Suppressor macrophage treated with lipopolysaccharide for 1 hour (primary cell): ENCODE measurements around the gene C1QTNF8.

Experiments used
- DNase-seq, 3 donors: peaks; one replicate each; pipeline ENCODE4 v3.0.0-alpha.2; 2020 to 2022

Gene C1QTNF8

GRCh38 chr16:1055557-1055924 is 40.5 kb downstream of the C1QTNF8 start:
- DNase-seq: no peak

- peak; percentile 50 to 80 (median 57) for DNase-seq
These were observed 41.1 kb downstream of the C1QTNF8 start for GRCh38 chr16:1054660-1055556.

DNA sequence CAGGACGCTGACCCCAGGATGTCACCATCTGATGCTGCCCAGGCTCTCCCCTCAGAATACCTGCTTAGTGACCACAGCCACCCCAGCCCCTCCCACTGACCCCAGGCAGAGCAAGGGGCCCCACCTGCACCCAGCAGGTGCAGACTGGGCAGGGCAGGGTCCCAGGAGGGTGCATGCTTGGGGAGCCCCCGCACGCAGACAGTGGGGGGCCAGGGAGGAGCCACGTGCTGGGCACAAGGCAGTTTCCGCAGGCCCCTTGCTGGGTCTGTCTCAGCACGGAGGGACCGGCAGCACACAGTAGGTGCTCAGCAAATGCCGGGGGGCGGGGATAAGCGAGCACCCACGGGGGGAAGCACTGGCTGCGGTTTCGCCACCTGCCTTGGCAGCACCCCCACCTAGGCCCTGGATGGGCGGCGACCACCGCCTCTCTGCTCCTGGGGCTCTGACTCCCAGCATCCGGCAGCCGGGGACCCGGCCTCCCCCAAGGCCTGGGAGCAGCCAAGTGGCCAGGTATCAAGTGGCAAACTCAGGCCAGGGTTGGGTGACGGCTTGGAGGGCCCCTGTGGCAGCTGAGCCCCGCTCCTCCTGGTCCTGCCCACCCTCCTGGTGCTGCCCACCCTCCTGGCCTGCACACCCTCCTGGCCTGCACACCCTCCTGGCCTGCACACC is 42.2 kb downstream of the C1QTNF8 start:
- no peak for DNase-seq

GRCh38 chr16:1053121-1053521 is 42.9 kb downstream of the C1QTNF8 start:
- DNase-seq: no peak

DNA sequence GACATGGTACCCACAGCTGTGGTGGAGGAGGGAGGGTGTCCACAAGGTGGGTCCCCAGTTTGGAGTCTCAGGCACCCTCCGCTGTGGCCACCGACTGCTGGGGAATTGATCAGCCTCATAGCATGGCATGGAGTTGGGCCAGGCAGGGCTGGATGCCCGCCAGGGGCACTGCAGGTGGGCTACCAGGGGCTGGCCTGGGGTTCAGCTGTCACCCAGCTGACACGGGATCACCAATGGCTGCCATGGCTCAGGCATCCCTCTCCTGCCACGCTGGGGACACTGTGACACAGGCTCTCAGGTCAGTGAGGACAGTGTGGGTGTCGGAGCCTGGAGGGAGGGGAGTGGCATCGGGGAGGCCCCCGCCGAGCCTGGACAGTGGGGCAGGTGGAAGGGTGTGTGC is 43.3 kb downstream of the C1QTNF8 start:
- DNase-seq: no peak

GRCh38 chr16:1051446-1051845 is 44.6 kb downstream of the C1QTNF8 start:
- no peak for DNase-seq

DNA sequence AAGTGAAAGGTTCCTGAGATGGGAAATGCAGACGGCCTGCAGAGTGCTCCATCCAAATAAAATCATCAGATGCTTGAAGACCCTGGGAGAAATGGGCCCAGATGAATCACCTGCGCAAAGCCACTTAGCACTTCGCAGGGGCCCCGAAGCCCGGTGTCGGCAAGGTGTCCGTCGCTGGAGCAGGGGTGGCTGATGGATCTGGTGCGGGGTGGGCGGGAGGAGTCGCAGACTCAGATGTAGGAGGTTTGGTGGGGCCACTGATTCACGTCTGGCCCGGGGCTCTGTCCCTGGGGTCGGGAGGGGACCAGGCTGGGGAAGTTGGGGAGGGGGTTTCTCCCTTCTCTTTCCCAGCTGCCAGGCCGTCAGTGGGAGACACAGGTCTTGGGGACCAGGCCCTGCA is 45.1 kb downstream of the C1QTNF8 start:
- DNase-seq: no peak

DNA sequence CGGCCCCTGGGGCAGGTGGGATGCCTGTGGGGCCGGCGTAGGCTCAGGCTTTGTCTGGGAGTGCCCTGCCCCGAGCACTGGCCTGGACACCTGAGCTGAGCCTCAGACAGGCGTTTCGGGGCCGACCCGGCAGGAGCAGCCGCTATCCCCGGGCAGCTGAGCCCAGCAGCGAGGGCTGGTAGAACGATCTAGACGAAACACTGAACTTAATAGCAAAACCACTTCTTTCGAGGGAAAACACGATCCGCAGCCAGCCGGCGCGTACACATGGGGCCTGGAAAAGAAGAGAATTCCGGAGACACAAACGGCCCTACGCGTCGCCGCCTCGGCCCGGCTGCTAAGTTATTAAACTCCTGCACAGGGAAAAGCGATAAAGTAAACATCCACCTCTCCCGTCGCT is 45.5 kb downstream of the C1QTNF8 start:
- DNase-seq: no peak

- no peak for DNase-seq
These were observed 46.1 kb downstream of the C1QTNF8 start for GRCh38 chr16:1049976-1050247.

DNA sequence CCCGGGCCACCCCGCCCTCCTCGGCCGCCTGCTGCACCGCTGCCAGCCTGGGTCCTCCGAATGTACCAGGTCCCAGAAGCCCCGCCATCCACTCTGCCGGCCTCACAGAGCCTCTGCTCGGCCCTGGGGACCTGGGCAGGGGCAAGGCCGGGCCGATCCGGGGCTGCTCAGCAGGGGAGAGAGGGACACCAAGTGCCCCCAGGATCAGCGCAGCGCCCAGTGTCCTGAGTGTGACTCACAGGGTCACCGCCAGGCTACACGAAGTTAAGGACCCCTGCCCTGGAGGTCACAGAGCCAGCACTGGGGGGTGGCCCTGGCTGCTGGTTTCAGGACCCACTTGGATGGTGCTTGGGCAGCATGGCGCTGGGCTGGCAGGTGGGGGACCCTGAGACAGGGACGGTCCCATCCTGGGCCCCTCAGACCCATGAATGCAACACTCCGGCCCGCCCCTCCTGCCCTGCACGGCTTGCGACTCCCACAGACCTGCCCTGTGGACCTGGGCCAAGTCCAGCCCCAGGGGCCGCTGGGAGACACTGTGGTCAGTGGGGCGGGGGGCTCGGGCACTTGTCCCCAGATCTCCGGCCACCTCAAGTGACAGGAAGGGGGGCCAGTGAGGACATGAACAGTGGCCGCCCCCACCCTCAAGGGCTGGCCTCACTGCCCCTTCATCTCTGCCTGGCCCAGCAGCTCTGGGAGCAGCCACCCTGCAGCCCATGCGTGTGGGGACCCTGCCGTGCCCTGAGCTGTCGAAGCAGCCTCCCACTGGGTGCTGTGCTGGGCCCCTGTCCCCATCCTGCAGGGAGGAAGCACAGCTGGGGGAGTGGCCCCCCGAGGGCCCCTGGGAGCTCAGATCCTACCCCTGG is 46.7 kb downstream of the C1QTNF8 start:
- no peak for DNase-seq

DNA sequence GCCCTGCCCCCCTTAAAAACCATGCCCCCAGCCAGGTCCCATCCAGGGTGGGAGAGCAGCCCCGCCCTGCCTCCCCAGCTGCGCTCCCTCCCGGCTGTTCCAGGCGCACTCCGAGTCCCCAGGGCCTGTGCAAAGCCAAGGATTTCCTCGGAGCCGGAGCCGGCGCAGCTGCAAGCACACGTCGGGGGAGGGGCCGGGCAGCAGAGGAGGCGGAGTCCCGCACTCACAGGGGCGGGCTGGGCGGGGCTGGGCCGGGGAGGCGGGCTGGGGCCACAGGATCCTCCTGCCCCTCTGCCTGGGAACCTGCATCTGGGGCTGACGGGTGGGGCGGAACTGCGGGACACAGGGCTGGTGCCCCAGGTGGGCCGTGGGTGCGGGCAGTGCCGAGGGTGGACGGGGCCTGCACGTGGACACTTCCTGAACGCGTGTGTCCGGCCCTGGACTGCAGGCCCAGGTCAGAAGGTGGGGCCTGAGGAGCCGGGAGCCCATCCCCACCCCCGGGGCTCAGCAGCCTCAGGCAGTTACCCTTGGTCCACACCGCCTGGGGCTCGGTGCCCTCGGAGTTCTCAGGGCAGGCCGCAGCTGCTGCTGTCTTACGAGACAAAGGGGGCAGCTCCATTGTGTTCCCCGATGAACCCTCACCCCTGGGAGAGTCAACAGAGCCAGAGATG is 47.5 kb downstream of the C1QTNF8 start:
- peak in 2 of 3 donors; percentile 12 to 29 for DNase-seq

DNA sequence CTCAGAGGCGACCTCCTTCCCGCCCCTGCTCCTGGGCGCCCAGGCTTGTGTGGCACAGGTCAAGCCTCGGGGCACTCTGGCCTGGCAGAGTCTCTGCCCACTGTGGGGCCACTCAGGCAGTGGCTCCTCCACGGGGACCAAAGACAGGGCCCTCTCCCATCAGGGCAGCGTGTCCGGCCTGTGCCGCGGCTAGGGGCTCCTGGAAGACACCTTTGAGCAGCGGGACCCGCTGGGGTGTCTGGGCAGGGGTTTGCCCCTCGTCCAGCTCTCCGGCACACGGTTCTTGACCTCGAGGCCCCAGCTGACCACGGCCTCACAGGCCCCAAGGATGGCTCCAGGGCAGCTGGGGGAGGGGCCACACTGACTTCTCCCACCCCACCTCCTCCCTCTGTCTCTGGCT is 48.2 kb downstream of the C1QTNF8 start:
- DNase-seq: no peak

DNA sequence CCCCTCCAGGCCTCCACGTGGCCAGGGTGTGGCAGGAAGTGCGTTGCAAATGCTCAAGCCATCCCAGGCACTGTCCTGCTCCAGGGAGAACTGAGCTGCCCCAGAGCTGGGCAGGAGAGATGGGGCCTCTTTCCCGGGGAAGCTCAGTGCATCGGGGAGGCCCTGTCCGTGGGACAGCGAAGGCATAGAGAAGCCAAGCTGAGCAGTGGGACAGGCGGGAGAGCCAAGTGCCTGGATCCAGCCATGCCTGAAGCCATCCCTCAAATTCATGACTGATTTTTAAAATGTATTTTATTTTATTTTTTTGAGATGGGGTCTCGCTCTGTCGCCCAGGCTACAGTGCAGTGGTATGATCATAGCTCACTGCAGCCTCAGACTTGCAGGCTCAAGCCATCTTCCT is 48.9 kb downstream of the C1QTNF8 start:
- no peak for DNase-seq

- DNase-seq: no peak
These were observed 49.8 kb downstream of the C1QTNF8 start for GRCh38 chr16:1045993-1046911.

DNA sequence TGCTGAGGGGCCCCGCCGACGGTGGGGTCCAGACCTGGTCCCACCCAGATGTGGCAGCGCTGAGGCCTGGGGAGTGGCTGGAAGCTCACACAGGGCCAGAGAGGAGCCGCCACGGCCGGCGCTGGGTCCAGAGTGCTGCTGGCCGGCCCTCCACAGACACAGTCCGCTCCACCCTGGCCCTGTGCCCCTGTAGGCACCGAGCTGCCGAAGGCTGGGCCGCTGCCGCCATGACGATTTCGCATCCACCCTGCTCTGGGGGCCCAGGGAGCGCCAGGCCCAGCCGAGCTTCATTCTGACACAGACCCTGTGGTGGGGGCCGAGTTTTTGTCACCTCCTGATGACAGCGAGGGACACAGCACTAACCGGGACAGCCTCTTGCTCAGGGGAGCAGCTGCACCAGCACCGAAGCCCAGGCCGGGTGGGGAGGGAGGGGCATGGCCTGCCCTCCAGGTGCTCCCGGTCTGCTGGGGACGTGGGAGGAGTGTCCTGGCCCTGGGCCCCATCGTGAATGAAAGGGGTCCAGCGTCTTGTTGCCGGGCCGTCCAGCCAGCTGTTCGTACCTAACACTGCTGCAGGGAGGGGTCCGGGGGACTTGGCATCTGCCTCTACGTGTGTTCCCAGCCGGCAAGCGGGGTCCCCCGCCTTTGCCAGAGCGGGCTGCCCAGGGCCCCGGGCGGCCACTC is 50.6 kb downstream of the C1QTNF8 start:
- DNase-seq: no peak

DNA sequence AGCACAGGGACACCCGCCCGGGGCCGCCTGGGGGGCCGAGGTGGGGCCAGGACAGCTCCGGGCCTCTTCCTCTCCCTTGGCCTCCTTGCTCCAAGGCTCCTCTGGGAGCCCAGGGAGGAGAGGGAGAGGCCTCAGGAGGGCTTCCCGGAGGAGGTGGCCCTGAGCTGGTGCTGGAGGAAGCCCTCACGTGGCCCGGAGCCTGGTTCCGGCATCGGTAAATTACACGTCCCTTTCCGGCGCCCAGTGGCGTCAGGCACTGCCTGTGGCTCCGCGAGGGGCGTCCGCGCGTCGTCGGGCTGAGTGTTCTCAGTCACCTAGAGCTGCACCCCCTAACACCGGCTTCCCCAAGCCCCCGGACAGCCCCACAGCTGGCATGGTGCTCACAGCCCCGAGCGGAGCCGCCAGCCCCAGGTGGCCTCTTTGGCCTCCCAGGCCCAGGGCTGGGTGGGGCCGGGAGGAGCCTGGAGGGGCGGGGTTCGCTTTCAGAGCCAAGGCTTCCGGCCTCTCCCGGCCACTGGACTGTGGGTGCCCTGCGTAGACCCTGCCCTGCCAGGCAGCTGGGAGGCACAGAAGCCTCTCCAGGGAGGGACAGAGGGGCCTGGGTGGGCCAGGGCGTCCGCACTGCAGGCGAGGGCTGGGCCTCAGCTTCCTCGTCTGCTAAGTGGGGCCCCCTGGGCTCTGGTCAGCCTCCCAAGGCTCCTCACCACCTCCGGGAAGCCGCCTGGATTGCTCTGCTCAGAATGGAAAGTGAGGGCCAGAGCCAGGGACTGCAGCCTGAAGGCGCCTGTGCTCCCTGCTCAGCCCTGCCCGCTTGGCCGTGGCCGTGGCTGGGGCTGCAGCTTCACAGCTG is 51.4 kb downstream of the C1QTNF8 start:
- DNase-seq: no peak

DNA sequence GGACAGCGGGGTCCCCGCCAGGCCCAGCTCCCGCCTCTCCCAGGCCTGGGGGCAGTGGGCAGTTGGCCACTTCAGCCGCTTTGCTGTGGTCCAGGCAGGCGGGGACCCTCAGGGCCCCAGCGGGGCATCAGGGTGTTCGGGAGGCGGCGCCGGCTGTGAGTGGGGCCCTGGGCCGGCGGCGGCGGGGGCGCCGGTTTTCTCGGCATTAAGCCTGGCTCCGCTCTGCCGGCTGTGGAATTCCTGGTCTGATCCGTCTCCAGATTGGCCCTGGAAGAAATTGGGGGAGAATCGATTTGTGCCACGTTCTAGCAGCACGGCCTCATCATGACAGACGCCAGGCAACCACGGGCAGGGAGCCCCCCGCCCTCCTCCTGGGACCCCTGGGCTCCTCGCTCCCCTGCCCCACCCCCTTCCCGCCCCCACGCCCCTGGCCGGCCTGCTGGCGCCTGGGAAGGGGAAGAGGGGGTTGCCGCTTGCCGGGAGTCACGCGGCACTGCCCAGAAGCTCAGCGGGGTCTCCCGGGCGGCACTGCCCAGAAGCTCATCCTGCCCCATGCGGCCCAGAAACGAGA is 52.1 kb downstream of the C1QTNF8 start:
- no peak for DNase-seq

DNA sequence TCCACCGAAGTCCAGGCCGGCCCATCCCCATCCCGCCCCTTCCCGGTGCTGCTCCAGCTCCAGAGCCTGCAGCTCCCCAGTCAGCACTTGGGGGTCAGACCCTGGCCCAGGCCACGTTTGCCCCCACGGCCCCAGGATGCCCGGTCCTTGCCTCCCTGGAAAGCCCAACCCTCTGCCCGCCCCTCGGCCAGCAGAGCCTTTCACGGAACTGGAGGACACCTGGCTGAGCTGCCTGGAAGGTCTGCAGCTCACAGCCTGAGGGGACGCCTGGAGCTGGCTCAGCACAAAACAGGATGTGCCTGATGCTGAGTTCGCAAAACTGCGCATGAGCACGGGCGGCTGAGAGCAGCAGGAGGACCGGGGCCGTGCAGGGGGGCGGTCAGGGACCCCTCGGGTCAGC is 53.2 kb downstream of the C1QTNF8 start:
- no peak for DNase-seq

DNA sequence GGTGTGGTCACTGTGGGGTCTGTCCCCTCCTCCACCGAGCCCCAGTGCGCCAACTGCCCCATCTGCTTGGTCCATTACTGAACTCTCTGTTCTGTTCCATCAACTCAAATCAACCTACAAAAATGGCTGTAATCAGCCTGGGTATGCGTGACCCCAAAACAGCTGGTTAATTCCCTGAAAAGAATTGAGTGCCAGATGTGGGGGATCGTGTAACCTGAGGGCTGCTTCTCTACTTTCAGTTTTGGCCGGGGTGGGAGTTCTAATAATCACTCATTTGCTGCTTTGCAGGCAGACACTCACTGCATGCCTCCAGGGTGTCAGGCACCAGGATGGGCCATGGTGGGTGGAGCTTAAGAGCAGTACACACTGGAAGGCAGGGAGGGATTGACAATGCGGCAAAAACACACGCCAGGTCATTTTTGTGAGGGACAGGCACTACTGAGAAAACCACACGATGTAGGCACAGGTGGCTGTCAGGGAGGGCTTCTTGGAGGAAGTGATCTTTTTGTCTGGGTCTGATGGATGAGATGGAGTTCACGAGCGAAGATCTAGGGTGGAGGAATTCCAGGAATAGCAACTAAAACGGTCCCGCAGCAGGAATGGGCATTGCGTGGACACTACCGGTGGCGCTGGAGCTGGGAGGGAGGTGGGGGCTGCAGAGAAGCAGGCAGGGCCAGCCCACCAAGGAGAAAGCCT is 53.8 kb downstream of the C1QTNF8 start:
- DNase-seq: no peak
